Karpas-422 (cell line): ENCODE measurements around the gene SEC24D. TPM values are rescaled to one million over a fixed set of nuclear protein-coding genes. Genes with fewer than 3 reads are reported as not detected.
A peak's percentile ranks its signal among the peaks of the same experiment; 100 is the strongest.
"Not testable (repeated sequence)": the region's sequence is repeated elsewhere in the genome, so short reads cannot be mapped to it uniquely, and the experiment has no call there.

Experiments used
- DNase-seq: peaks from one replicate; pipeline ENCODE4 v3.0.0-alpha.2; 2015
- H2AFZ ChIP-seq: fragments of 200-600 bp; sonication (generic); 2 replicates; pipeline ENCODE4 v1.6.1; 2014; ENCODE audit warnings: antibody characterized with exemption, low read length, mixed read lengths
- H3K27ac ChIP-seq: fragments of 200-600 bp; sonication (generic); 2 replicates; pipeline ENCODE4 v1.5.1; 2014; ENCODE audit warnings: mild to moderate bottlenecking, low read length, moderate library complexity
- H3K27me3 ChIP-seq: fragments of 200-600 bp; sonication (generic); 2 replicates; pipeline ENCODE4 v1.6.1; 2014; ENCODE audit warnings: low read length, mixed read lengths
- H3K36me3 ChIP-seq: fragments of 200-600 bp; sonication (generic); 2 replicates; pipeline ENCODE4 v1.6.1; 2014; ENCODE audit warnings: low read length, mixed read lengths; ENCODE audit not compliant: insufficient read depth
- H3K4me1 ChIP-seq: fragments of 200-600 bp; sonication (generic); 2 replicates; pipeline ENCODE4 v1.6.1; 2014; ENCODE audit warnings: mild to moderate bottlenecking, low read length, mixed read lengths
- H3K4me2 ChIP-seq: fragments of 200-600 bp; sonication (generic); 2 replicates; pipeline ENCODE4 v1.6.1; 2014; ENCODE audit warnings: low read length, low read depth, mild to moderate bottlenecking; ENCODE audit not compliant: poor library complexity, severe bottlenecking
- H3K4me3 ChIP-seq: fragments of 200-600 bp; sonication (generic); 2 replicates; pipeline ENCODE4 v1.5.1; 2014; ENCODE audit warnings: mild to moderate bottlenecking, antibody characterized with exemption, low read length, mixed read lengths
- H3K79me2 ChIP-seq: fragments of 200-600 bp; sonication (generic); 2 replicates; pipeline ENCODE4 v1.6.1; 2014; ENCODE audit warnings: mild to moderate bottlenecking, low read length, mixed read lengths
- H3K9ac ChIP-seq: fragments of 200-600 bp; sonication (generic); 2 replicates; pipeline ENCODE4 v1.6.0; 2014; ENCODE audit warnings: low read length
- H3K9me2 ChIP-seq: fragments of 200-600 bp; sonication (generic), shearing (Covaris generic); replicated peaks from 2 replicates; pipeline ENCODE4 v1.6.0; 2014; ENCODE audit warnings: mild to moderate bottlenecking, low read length, moderate library complexity; ENCODE audit not compliant: insufficient read depth
- H3K9me3 ChIP-seq: fragments of 300-700, 200-600 bp; sonication (generic); 2 replicates; pipeline ENCODE4 v1.6.1; 2014; ENCODE audit warnings: low read length, mixed read lengths
- H4K20me1 ChIP-seq: fragments of 200-600 bp; sonication (generic); 2 replicates; pipeline ENCODE4 v1.6.1; 2014; ENCODE audit warnings: mild to moderate bottlenecking, antibody characterized with exemption, low read length, low read depth; ENCODE audit not compliant: insufficient read depth
- total RNA-seq: library from RNA; depleted of rRNA; stranded (reverse); fragments of >200 nt; shearing (Covaris generic); gene quantifications from 2 replicates; pipeline ENCODE4 v1.2.3, GENCODE V29; 2014; ENCODE audit warnings: low replicate concordance

The SEC24D gene
- total RNA-seq, 1 experiment from 2014 or later: 65.0 TPM

DNA sequence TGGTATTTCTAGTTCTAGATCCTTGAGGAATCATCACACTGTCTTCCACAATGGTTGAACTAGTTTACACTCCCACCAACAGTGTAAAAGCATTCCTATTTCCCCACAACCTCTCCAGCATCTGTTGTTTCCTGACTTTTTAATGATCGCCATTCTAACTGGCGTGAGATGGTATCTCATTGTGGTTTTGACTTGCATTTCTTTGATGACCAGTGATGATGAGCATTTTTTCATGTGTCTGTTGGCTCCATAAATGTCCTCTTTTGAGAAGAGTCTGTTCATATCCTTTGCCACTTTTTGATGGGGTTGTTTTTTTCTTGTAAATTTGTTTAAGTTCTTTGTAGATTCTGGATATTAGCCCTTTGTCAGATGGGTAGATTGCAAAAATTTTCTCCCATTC lies 58.3 kb downstream of the SEC24D start:
- H3K9me2 ChIP-seq, H3K4me1 ChIP-seq, H3K36me3 ChIP-seq, H3K27ac ChIP-seq, H3K27me3 ChIP-seq, H2AFZ ChIP-seq, H3K9ac ChIP-seq, H3K4me2 ChIP-seq, H4K20me1 ChIP-seq, DNase-seq, H3K4me3 ChIP-seq, H3K79me2 ChIP-seq, H3K9me3 ChIP-seq: not testable (repeated sequence)

DNA sequence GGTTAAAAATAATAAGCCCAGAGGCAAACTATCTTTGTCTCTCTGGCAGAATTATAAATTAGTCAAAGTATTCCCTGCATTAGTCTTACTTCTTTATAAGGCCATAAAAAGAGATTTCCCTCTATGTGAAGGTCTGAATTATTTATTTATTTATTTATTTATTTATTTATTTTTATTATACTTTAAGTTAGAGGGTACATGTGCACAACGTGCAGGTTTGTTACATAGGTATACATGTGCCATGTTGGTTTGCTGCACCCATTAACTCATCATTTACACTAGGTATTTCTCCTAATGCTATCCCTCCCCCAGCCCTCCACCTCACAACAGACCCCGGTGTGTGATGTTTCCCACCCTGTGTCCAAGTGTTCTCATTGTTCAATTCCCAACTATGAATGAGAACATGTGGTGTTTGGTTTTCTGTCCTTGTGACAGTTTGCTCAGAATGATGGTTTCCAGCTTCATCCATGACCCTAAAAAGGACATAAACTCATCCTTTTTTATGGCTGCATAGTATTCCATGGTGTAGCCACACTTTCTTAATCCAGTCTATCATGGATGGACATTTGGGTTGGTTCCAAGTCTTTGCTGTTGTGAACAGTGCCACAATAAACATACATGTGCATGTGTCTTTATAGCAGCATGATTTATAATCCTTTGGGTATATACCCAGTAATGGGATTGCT lies 58.8 kb downstream of the SEC24D start:
- H3K4me3 ChIP-seq, H3K9ac ChIP-seq, H3K36me3 ChIP-seq, H3K9me3 ChIP-seq, DNase-seq, H4K20me1 ChIP-seq, H3K79me2 ChIP-seq, H2AFZ ChIP-seq, H3K4me2 ChIP-seq, H3K27me3 ChIP-seq, H3K27ac ChIP-seq, H3K9me2 ChIP-seq: not testable (repeated sequence)
- H3K4me1 ChIP-seq: peaks cover 15% of the 10 kb centered on the region

DNA sequence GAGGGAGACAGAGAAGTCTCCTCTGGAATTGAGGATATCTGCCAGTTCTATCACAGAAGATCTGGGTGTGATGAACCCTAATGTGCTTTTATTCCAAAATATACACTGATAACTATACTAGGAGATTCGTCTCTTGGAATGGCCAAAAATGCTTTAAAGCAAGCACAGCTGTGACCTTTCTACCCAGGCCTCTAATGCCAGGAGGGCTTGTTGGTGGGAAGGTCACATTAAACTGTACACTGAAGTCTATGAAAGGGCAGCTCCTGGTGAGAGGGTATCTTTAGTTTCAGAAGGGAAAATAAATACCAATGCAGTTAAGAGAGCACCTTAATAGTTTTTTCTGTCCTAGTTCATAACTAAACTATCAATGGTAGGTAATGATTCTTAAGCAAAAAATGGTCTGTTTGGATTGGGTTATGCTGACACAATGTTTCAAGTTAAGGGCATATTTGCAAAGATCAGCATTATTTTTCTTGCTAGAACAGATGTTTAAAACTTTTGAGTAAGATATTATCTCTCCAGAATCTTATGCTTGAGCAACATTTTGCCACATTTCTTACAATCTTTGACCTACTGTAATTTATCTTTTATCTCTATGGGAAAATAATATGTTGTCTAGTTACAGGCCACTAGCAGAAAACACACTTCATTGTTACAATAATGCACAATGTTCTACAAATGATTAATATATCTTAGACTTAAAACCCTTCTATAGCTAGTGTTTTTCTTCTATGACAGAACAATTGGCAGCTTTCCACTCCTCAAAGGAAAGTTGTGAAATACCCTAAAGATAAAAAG lies 59.6 kb downstream of the SEC24D start:
- H3K36me3 ChIP-seq: no peaks in the 10 kb centered on the region
- H3K9ac ChIP-seq: no peak overlapping the region
- no peak overlapping the region for H2AFZ ChIP-seq
- no peaks in the 10 kb centered on the region for H4K20me1 ChIP-seq
- DNase-seq: no peak
- H3K4me3 ChIP-seq: no peak overlapping the region
- no peaks in the 10 kb centered on the region for H3K27me3 ChIP-seq
- peaks cover 6% of the 10 kb centered on the region for H3K79me2 ChIP-seq
- H3K9me3 ChIP-seq: no peaks in the 10 kb centered on the region
- no peak overlapping the region for H3K4me2 ChIP-seq
- peaks cover 22% of the 10 kb centered on the region for H3K4me1 ChIP-seq
- no peak overlapping the region for H3K27ac ChIP-seq
- H3K9me2 ChIP-seq: no peaks in the 10 kb centered on the region

DNA sequence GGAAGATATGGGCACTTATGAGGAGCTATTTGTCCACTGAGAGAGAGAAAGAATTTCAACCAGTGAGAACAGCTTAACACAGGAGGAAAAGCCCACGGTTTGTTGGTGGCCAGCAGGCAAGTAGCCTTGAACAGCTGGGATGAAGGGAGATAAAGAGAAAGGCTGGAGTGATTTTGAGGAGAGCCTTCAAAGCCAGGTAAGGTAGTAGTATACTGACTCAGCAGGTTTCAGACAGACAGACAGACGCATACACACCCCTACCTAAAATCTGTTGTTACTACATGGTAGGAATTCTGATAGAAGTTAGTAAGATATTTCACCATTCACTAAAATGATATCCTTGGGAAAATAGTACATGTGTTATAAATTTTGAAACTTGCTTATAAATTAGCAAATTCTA lies 60.5 kb downstream of the SEC24D start:
- Histone ChIP-seq H3K4me2 (no peak overlapping the region), H4K20me1 (no peaks in the 10 kb centered on the region)

DNA sequence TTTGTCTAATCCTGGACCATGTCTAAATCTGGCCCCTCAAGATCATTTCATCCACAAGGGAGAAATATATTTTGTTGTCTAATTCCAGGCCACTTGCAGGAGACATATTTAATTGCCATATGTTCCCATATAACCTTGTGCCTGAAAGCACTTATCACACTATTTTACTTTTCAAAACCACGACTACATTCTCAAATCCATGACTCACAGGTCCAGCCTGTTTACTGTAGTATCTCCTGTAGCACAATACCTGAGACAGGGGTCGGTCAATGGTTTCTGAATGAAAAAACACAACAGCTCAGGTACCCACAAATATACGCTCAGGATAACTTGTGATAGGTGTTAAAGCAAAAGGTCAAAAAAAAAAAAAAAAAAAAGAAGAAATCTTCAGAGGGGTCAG lies 60.9 kb downstream of the SEC24D start:
- H3K9me2 ChIP-seq: no peaks in the 10 kb centered on the region
- H3K4me2 ChIP-seq: no peak overlapping the region
- H3K9ac ChIP-seq: no peak overlapping the region
- no peak overlapping the region for H3K27ac ChIP-seq
- no peak overlapping the region for H2AFZ ChIP-seq
- H3K79me2 ChIP-seq: peaks cover 14% of the 10 kb centered on the region
- DNase-seq: no peak
- H4K20me1 ChIP-seq: no peaks in the 10 kb centered on the region
- no peaks in the 10 kb centered on the region for H3K27me3 ChIP-seq
- no peaks in the 10 kb centered on the region for H3K9me3 ChIP-seq
- no peak overlapping the region for H3K4me3 ChIP-seq
- no peaks in the 10 kb centered on the region for H3K36me3 ChIP-seq
- H3K4me1 ChIP-seq: peaks cover 35% of the 10 kb centered on the region

More for the DNA sequence above, 60.5 kb downstream of the SEC24D start:
- no peaks in the 10 kb centered on the region for H3K9me3 ChIP-seq
- peaks cover 31% of the 10 kb centered on the region for H3K4me1 ChIP-seq
- no peak overlapping the region for H3K9ac ChIP-seq
- no peaks in the 10 kb centered on the region for H3K9me2 ChIP-seq
- H3K27ac ChIP-seq: no peak overlapping the region
- no peak for DNase-seq
- no peaks in the 10 kb centered on the region for H3K36me3 ChIP-seq
- no peak overlapping the region for H3K4me3 ChIP-seq
- H3K79me2 ChIP-seq: peaks cover 10% of the 10 kb centered on the region
- no peaks in the 10 kb centered on the region for H3K27me3 ChIP-seq
- no peak overlapping the region for H2AFZ ChIP-seq

DNA sequence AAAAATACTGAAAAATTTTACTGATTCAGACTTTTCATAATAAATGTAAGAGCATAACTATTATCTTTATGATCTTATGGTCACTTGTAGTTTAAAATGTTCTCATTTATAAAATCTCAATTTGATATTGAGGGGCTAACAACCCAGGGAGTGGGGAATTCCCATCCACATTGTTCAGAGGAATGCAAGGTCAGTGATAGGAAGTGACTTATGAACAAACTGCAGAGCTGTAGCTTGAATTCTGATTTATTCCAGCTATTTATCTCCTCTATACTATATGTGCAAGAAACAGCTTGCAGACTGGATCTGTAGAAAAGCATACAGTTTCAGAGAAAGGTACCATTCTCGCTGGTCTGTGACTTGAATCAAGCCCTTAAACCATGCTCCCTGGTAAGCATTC lies 61.6 kb downstream of the SEC24D start:
- no peak overlapping the region for H3K4me3 ChIP-seq
- peaks cover 42% of the 10 kb centered on the region for H3K4me1 ChIP-seq
- no peak overlapping the region for H3K9ac ChIP-seq
- no peak overlapping the region for H2AFZ ChIP-seq
- H3K27ac ChIP-seq: peak overlapping the region; percentile 24; the same call in 1 of the 2 replicates
- H3K27me3 ChIP-seq: no peaks in the 10 kb centered on the region
- no peaks in the 10 kb centered on the region for H3K9me2 ChIP-seq
- H3K9me3 ChIP-seq: no peaks in the 10 kb centered on the region
- H4K20me1 ChIP-seq: no peaks in the 10 kb centered on the region
- no peak for DNase-seq
- H3K4me2 ChIP-seq: no peak overlapping the region
- peaks cover 14% of the 10 kb centered on the region for H3K79me2 ChIP-seq
- no peaks in the 10 kb centered on the region for H3K36me3 ChIP-seq

DNA sequence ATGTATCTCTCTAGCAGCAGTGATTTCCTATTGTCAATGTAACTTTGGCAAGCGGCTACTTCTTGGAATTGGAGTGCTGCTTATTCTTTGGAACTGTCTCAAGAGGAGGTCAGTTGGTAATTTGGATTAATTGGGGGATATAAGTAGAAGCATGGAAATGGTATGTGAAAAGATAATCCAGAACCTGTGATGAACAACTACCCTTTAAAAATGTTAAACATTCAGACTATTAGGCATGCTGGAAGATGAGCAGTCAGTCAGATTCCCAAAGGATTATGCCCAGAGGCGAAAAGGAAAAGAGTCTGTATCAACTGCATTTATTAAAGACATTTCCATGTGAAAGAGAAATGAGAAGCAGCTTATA lies 62.5 kb downstream of the SEC24D start:
- Histone ChIP-seq H3K4me2 (no peak overlapping the region), H2AFZ (no peak overlapping the region), H3K9me3 (no peaks in the 10 kb centered on the region), H3K27ac (0 out of 2 replicates have a peak overlapping the region, but pooled peaks have one; percentile 1), H3K4me3 (no peak overlapping the region), H3K27me3 (no peaks in the 10 kb centered on the region), H3K4me1 (peaks cover 47% of the 10 kb centered on the region), H3K9ac (no peak overlapping the region), H3K36me3 (no peaks in the 10 kb centered on the region; the same call in 1 of the 2 replicates), H3K9me2 (no peaks in the 10 kb centered on the region), H4K20me1 (no peaks in the 10 kb centered on the region), H3K79me2 (peaks cover 14% of the 10 kb centered on the region)
- DNase-seq: no peak

DNA sequence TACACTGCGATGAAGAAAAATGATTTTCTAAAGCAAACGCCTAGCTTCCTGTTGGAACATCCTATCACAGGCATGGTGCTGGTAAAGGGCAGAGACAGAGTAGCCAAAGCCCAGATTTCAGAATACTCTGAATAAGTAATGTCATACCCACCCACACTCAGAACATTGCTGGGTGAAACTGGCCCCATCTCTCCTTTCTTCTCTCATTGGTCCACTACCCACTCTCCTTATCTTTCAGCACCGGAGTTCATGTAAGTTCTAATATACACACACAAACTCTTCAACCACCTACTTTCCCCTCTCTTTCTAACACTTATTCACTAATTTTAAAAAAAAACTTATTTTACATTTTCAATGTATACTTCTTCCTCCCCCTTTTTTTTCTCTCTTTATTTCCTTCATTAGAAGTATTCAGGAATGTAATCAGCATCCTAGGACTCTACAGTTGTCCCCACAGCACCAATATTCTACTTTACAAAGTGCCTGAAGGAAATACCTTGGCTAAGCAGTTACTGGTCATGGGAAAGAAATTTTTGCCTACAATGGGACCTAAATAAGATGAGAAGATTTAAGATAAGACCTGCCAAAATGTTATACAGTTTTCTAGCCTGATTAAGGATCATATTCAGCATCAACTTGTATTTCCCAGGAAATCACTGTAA lies 63.0 kb downstream of the SEC24D start:
- no peaks in the 10 kb centered on the region for H3K27me3 ChIP-seq
- no peaks in the 10 kb centered on the region for H3K9me3 ChIP-seq
- no peak overlapping the region for H3K4me3 ChIP-seq
- H3K27ac ChIP-seq: 0 out of 2 replicates have a peak overlapping the region, but pooled peaks have one; percentile 1
- H3K4me1 ChIP-seq: peaks cover 47% of the 10 kb centered on the region
- no peak overlapping the region for H3K9ac ChIP-seq
- peaks cover 2% of the 10 kb centered on the region; the same call in 1 of the 2 replicates for H3K36me3 ChIP-seq
- H2AFZ ChIP-seq: no peak overlapping the region
- H3K9me2 ChIP-seq: no peaks in the 10 kb centered on the region
- peaks cover 14% of the 10 kb centered on the region for H3K79me2 ChIP-seq
- DNase-seq: no peak
- no peaks in the 10 kb centered on the region for H4K20me1 ChIP-seq
- no peak overlapping the region for H3K4me2 ChIP-seq
